Tibial nerve (tissue), 4 donors: ENCODE measurements around the gene ERI2. TPM values are rescaled to one million over a fixed set of nuclear protein-coding genes. Genes with fewer than 3 reads are reported as not detected.
"Not testable (repeated sequence)": the region's sequence is repeated elsewhere in the genome, so short reads cannot be mapped to it uniquely, and the experiment has no call there.

Source experiments
- DNase-seq, 2 donors: peaks; one replicate each; pipeline ENCODE4 v3.0.0-alpha.2; 2019; ENCODE audit warnings: low spot score in 2 of 2
- H3K27ac ChIP-seq, 4 donors: fragments of 200-600 bp; sonication (generic) in 3 of 4; one replicate each; pipeline ENCODE4 v1.5.1; 2017 to 2019; ENCODE audit warnings: mild to moderate bottlenecking in 1 of 4
- H3K27me3 ChIP-seq, 2 donors: fragments of 200-600 bp; sonication (generic) in 1 of 2; one replicate each; pipeline versions ENCODE4 v1.5.1 to v1.6.0; 2017 to 2019
- H3K36me3 ChIP-seq, 3 donors: fragments of 200-600 bp; sonication (generic); one replicate each; pipeline ENCODE4 v1.5.1; 2018 to 2019
- H3K4me1 ChIP-seq, 4 donors: fragments of 200-600 bp; sonication (generic) in 3 of 4; one replicate each; pipeline ENCODE4 v1.5.1; 2017 to 2019
- H3K4me3 ChIP-seq, 4 donors: fragments of 200-600 bp; sonication (generic) in 3 of 4; one replicate each; pipeline ENCODE4 v1.5.1; 2017 to 2019; ENCODE audit warnings: mild to moderate bottlenecking in 1 of 4, moderate library complexity in 1 of 4
- H3K9me3 ChIP-seq, 4 donors: fragments of 200-600 bp; sonication (generic) in 3 of 4; one replicate each; pipeline ENCODE4 v1.5.1; 2017 to 2019
- EP300 ChIP-seq, 2 donors: sonication (generic); formaldehyde crosslinking; IDR thresholded peaks; one replicate each; pipeline ENCODE4 v1.6.1; 2017; ENCODE audit warnings: antibody characterized with exemption in 2 of 2, mild to moderate bottlenecking in 1 of 2
- POLR2A ChIP-seq, 2 donors: fragments of 450-650 bp; IDR thresholded peaks; one replicate each; pipeline ENCODE4 v1.6.1; 2017; ENCODE audit warnings: antibody characterized with exemption in 2 of 2, mild to moderate bottlenecking in 2 of 2, moderate library complexity in 2 of 2
- WGBS, 2 donors: methylation state at CpG; one replicate each; pipeline ENCODE4 v1.1.5; 2018; 5-methylcytosine and 5-hydroxymethylcytosine counted together
- total RNA-seq, 4 donors: library from RNA; depleted of rRNA; stranded (reverse); fragments of >200 nt; gene quantifications; one replicate each; pipeline ENCODE4 v1.1.0, GENCODE V29; 2016
- TF ChIP-seq, protein P1 (sequence below), 5 experiments: fragments of 200-600 bp in 3 of 5; fragments of 450-650 bp in 2 of 5; sonication (generic) in 3 of 5; IDR thresholded peaks; one replicate each; pipeline ENCODE4 v1.5.1; 2016 to 2019; ENCODE audit warnings: antibody characterized with exemption in 5 of 5, mild to moderate bottlenecking in 3 of 5, moderate library complexity in 2 of 5

Gene ERI2
- total RNA-seq, 4 donors from 2014 or later, result 7.8 to 29.7 (median 19.0) TPM

DNA sequence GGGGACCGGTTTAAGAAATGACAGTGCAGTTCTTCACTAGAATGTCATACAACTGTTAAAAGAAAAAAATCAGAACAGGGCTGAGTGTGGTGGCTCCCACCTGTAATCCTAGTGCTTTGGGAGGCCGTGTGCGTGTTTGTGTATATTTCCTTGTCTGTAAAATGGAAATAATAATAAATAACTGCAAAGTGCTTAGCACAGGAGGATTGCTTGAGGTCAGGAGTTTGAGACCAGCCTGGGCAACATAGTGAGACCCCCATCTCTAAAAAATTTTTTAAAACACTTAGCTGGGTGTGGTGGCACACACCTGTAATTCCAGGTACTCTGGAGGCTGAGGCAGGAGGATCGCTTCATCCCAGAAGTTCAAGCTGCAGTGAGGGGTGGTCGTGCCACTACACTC, 40.0 kb downstream of the ERI2 start:
- H3K27ac ChIP-seq, result no peak overlapping the region
- 93 to 95% methylated on average over 5 of the region's 5 CpGs for WGBS, 2 donors
- no peaks in the 10 kb centered on the region for H3K36me3 ChIP-seq
- no peaks in the 10 kb centered on the region for H3K9me3 ChIP-seq
- DNase-seq, result no peak
- no peak overlapping the region for H3K4me3 ChIP-seq
- peaks cover 0 to 4% (median 0%) of the 10 kb centered on the region in 4 donors for H3K4me1 ChIP-seq
- TF ChIP-seq EP300 (IDR thresholded peaks at IDR 0.05) (no peak), POLR2A (IDR thresholded peaks at IDR 0.05) (no peak)
- TF ChIP-seq, protein P1, sequence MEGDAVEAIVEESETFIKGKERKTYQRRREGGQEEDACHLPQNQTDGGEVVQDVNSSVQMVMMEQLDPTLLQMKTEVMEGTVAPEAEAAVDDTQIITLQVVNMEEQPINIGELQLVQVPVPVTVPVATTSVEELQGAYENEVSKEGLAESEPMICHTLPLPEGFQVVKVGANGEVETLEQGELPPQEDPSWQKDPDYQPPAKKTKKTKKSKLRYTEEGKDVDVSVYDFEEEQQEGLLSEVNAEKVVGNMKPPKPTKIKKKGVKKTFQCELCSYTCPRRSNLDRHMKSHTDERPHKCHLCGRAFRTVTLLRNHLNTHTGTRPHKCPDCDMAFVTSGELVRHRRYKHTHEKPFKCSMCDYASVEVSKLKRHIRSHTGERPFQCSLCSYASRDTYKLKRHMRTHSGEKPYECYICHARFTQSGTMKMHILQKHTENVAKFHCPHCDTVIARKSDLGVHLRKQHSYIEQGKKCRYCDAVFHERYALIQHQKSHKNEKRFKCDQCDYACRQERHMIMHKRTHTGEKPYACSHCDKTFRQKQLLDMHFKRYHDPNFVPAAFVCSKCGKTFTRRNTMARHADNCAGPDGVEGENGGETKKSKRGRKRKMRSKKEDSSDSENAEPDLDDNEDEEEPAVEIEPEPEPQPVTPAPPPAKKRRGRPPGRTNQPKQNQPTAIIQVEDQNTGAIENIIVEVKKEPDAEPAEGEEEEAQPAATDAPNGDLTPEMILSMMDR (IDR thresholded peaks at IDR 0.05), result no peak
- no peaks in the 10 kb centered on the region for H3K27me3 ChIP-seq

DNA sequence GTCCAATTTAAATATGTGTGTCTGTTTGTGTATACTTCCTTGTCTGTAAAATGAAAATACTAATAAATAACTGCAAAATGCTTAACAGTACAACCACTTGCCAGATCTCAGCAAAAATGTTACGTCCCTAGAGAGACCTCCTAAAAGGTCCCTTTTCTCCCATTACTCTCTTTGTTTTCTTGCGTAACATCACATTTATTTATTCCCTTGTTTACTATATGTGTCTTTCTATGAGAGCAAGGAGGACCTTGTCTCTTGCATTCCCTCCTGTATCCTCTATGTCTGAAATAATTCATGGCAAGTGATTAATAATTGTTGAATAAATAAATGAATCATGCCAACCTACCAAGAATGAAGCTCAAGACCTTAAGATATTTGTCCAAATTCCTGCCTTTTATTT, 40.5 kb downstream of the ERI2 start:
- WGBS, 2 donors, result 85 to 93% methylated on average over 2 of the region's 2 CpGs
- H3K4me3 ChIP-seq, result no peak overlapping the region
- H3K36me3 ChIP-seq, result no peaks in the 10 kb centered on the region
- no peak overlapping the region for H3K27ac ChIP-seq
- no peaks in the 10 kb centered on the region for H3K9me3 ChIP-seq
- no peak for TF ChIP-seq POLR2A (IDR thresholded peaks at IDR 0.05)
- TF ChIP-seq, protein P1 (IDR thresholded peaks at IDR 0.05), result no peak
- no peak for TF ChIP-seq EP300 (IDR thresholded peaks at IDR 0.05)
- no peaks in the 10 kb centered on the region for H3K27me3 ChIP-seq
- peaks cover 0 to 4% (median 0%) of the 10 kb centered on the region in 4 donors for H3K4me1 ChIP-seq
- DNase-seq, result no peak

DNA sequence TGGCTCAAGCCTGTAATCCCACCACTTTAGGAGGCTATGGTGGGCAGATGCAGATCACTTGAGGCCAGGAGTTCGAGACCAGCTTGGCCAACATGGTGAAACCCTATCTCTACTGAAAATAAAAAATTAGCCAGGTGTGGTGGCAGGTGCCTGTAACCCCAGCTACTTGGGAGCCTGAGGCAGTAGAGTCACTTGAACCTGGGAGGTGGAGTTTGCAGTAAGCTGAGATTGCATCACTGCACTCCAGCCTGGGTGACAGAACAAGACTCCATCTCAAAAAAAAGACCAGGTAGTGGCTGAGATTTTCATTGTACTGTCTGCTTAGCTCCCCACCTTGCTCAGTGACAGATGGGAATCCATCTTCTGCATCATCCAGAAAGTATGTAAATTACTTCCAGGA, 41.8 kb downstream of the ERI2 start:
- 79 to 86% methylated on average over 1 of the region's 1 CpG for WGBS, 2 donors
- not testable (repeated sequence) for H3K27me3 ChIP-seq, H3K9me3 ChIP-seq, DNase-seq, H3K4me3 ChIP-seq, H3K36me3 ChIP-seq, H3K4me1 ChIP-seq, H3K27ac ChIP-seq

DNA sequence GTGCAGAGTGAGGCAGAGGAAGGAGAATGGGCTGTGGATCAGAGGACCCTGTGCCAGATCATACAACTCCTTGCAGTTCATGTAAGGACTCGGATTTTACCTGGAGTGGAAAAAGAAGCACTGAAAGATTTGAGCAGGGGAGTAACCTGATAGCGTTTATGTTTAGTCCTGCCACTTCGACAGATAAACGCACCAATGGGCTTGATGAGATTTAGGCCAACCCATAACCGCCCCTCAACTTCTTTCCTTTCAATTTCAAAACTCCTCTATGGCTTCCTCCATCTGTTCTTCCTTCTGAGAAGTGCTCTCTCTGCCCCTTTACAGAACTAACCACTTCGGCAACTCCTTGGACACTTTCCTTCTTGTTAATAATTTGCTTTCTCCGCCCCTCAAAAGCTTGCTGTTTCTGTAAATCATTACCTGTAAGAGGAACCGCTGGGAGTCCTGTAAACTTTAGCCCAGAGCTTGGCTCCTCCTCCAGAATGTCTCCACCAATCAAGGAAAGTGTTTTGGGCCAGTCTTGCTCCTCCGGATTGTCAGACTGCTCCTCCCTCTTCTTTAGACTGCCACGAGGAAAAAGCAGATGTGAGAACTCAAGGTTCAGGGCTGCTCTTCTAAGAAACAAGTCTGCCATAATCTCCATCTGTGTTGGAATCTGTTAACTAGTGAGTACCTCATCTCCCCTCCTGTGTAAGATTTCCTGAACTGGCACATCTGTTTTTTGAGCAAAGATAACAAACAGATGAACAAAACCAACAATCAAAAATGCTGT, 42.6 kb downstream of the ERI2 start, which contains the start of gene ACSM3:
Gene ACSM3, plus strand, starts transcription at position 554 of the 772 bp plus-strand sequence. CDS start 6,021 bp downstream, outside the sequence.
- Histone ChIP-seq H3K4me3 (peak within 1 kb of the TSS; percentile 17 to 44 (median 32)), H3K27ac (peak within 1 kb of the TSS in 3 of 4 donors; percentile 40 to 72 (median 60)), H3K27me3 (no peaks in the 10 kb centered on the region), H3K4me1 (peaks cover 0 to 4% (median 0%) of the 10 kb centered on the region in 4 donors), H3K36me3 (no peaks in the 10 kb centered on the region), H3K9me3 (no peaks in the 10 kb centered on the region)
- WGBS, 2 donors, result 22% methylated on average over 10 of the region's 10 CpGs
- DNase-seq, result peak in 1 of 2 donors; percentile 53
- TF ChIP-seq POLR2A (IDR thresholded peaks at IDR 0.05), result no peak
- TF ChIP-seq, protein P1 (IDR thresholded peaks at IDR 0.05), result no peak
- no peak for TF ChIP-seq EP300 (IDR thresholded peaks at IDR 0.05)

DNA sequence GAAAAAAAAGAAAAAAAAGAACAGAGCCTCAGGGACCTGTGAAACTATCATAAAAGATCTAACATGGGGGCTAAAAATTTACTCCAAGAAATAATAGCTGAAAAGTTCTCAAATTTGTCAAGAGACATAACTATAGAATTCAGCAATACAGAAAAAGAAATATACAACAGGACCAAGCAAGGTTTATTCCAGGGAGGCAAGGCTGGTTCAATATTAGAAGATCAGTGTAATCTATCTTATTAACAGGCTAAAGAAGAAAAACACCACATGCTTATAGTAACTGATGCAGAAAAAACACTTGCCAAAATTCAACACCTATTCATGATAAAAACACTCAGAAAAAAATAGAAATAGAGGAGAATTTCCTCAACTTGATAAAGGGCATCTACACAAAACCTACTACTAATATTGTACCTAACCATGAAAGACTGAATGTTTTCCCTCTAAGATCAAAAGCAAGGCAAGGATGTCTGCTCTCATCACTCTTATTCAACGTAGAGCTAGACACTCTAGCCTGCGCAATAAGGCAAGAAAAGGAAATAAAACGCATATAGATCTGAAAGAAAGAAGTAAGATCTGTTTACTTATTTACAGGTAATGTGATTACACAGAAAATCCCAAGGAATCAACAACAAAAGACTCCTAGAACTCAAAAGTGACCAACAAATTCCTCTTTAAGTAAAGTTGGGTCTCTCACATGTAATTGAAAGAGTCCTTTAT, 43.7 kb downstream of the ERI2 start:
- DNase-seq, result no peak
- Histone ChIP-seq H3K9me3 (no peaks in the 10 kb centered on the region), H3K27ac (no peak overlapping the region), H3K27me3 (no peaks in the 10 kb centered on the region), H3K4me1 (peaks cover 0 to 4% (median 0%) of the 10 kb centered on the region in 4 donors), H3K4me3 (no peak overlapping the region), H3K36me3 (no peaks in the 10 kb centered on the region)
- no peak for TF ChIP-seq EP300 (IDR thresholded peaks at IDR 0.05)
- no peak for TF ChIP-seq POLR2A (IDR thresholded peaks at IDR 0.05)
- TF ChIP-seq, protein P1 (IDR thresholded peaks at IDR 0.05), result no peak
- 95 to 97% methylated on average over 3 of the region's 3 CpGs for WGBS, 2 donors
